GM19240 (cell line): ENCODE data around the gene MED16.

Source experiments
- DNase-seq: peaks from one replicate; pipeline ENCODE4 v3.0.0; 2011; ENCODE audit warnings: low spot score; ENCODE audit not compliant: insufficient read length

MED16 gene, protein sequence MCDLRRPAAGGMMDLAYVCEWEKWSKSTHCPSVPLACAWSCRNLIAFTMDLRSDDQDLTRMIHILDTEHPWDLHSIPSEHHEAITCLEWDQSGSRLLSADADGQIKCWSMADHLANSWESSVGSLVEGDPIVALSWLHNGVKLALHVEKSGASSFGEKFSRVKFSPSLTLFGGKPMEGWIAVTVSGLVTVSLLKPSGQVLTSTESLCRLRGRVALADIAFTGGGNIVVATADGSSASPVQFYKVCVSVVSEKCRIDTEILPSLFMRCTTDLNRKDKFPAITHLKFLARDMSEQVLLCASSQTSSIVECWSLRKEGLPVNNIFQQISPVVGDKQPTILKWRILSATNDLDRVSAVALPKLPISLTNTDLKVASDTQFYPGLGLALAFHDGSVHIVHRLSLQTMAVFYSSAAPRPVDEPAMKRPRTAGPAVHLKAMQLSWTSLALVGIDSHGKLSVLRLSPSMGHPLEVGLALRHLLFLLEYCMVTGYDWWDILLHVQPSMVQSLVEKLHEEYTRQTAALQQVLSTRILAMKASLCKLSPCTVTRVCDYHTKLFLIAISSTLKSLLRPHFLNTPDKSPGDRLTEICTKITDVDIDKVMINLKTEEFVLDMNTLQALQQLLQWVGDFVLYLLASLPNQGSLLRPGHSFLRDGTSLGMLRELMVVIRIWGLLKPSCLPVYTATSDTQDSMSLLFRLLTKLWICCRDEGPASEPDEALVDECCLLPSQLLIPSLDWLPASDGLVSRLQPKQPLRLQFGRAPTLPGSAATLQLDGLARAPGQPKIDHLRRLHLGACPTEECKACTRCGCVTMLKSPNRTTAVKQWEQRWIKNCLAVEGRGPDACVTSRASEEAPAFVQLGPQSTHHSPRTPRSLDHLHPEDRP

DNA sequence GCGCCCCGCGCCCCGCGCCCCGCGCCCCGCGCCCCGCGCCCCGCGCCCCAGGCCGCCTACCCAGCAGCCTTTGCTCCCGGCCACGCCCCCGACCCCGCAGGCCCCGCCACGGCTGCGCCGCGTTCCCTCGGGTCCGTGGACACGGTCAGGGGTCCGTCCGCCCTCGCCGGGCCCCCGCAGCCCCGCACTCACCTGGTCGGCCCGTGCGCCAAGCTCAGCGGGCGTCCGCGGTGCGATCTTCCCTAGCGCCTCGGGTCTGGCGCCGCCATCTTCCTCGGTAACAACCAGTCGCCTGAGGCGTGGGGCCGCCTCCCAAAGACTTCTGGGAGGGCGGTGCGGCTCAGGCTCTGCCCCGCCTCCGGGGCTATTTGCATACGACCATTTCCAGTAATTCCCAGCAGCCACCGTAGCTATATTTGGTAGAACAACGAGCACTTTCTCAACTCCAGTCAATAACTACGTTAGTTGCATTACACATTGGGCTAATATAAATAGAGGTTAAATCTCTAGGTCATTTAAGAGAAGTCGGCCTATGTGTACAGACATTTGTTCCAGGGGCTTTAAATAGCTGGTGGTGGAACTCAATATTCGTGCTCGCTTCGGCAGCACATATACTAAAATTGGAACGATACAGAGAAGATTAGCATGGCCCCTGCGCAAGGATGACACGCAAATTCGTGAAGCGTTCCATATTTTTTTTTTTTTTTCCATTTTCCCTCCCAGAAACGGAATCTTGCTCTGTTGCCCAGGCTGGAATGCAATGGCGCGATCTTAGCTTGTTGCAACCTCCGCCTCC, at the start of gene MED16, which contains the start of gene RNU6-9:
Gene MED16, minus strand, starts transcription at position 294 of the 796 bp plus-strand sequence. CDS start 2,056 bp downstream, outside the sequence.
Gene RNU6-9, plus strand, starts transcription at position 591 of the 796 bp plus-strand sequence.
- DNase-seq, result peak; percentile 100

DNA sequence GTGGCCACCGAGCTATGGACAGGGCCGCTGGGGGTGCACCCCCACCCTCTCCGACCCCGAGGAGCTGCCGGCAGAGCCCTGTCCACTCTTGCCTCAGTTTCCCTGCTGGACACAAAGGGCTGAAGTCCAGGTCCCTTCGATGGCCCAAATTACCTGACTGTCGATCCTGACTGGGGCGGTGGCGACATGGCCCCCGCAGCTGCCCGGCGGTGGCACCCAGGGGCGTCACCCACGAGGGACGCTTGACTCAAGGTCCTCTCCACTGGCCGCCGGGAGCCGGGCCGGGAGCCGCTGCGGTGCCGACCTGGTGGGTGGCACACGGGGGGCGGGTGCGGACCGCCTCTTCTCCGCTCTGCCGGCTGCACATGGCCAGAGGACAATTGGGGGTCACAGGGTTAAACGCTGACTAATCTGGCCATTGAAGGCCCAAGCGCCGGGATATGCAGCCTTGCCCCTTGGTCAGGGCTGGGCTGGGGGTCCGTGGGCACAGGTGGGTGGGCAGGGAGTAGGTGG, 49.2 kb upstream of the MED16 start:
- DNase-seq, result no peak

DNA sequence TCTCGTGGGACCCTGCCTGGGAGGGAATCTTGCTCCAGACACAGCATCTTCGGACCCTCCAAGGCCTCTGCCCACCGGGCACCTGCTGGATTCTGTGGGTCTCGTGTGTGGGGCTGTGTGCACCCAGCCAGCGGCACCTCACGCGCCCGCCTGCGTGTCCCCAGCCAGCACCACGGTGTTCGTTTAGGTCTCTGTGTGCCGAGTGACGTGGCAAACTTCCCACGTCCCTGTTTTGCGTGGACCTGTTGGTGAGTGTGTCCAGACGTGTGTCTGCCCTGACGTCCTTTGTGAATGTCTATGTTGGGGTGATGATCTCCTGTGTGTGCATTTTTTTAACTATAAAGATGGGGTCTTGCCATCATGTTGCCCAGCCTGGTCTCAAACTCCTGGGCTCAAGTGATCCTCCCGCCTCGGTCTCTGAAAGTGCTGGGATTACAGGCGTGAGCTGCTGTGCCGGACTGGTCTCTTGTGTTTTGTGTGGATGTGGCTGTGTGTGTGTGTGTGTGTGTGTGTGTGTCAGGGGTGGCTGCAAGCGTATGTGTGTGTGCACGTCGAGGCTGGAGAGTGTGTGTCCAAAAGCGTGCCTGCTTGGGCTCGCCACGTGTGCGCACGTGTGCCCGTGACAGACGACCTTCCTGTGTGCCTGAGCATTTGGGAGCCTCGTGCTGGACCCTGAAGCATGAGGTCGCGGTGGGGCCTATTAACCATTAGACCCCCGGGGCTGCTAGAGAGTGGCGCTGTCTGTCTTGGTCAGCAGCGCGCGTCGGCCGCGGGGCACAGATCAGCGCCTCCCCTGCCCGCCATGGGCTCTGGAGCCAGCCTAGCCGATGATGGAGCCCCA, 48.5 kb upstream of the MED16 start:
- DNase-seq, result no peak

GRCh38 chr19:940591-941291, 47.8 kb upstream of the MED16 start:
- DNase-seq, result no peak

- no peak for DNase-seq
Measured at GRCh38 chr19:939922-940321, 46.9 kb upstream of the MED16 start.

DNA sequence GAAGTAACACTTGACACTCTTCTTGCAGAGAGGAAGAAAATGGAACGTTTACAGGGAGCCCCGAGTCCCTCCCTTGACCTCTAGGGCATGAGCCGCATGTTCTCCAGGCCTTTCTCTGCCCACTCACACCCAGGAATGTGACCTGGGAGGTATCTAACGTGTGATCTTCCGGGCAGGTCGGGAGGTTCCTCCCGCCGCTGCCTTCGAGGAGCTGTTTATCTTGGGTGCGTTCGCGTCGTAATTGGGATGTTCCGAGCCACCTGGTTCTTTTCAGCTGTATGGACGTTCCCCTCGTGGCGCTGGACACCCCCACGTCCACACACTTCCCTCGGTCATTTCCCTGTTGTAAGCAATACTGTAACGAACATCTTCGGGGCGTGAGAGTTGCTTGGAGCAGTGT, 46.5 kb upstream of the MED16 start:
- no peak for DNase-seq

DNA sequence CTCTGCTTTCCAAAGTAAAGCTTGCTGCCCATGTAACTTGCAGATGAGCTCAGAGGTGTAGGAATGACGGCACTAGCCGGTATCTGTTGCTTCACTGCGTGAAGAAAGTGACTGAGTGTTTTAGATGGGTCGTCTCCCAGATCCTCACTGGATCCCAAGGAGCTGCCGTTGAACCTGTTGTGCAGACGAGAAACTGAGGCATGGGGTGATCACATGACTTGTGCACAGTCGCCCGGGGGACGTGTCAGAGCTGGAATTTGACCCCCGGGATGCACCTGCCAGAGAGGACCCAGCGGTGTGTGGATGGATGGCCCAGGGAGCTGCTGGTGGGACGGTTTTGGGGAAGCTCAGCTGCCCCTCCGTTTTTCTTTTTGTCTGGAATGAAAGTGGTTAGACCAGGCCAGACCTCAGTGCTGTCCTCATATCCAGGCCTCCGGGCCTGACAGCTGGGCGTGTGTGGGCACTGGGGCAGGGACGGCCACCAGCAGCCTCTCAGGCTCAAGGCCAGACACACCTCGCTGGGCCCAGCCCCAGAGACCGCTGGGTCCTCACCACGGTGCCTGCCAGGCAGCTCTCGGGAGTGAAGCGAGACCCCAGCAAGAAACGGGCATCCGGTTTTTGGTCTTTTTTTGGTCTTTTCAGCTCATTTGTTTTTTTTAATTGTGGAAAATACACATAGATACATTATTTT, 45.4 kb upstream of the MED16 start:
- DNase-seq, result no peak

GRCh38 chr19:937259-937694, 44.3 kb upstream of the MED16 start:
- DNase-seq, result no peak

DNA sequence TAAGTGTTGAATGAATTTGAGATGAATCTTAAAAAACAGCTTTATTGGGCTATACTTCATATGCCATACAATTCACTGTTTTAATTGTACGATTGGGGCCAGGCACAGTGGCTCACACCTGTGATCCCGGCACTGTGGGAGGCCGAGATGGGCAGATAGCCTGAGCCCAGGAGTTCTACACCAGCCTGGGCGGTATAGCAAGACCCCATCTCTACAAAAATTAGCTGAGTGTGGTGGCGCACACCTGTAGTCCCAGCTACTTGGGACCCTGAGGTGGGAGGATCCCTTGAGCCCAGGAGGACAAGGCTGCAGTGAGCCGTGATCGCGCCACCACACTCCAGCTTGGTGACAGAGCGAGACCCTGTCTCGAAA, 43.2 kb upstream of the MED16 start:
- no peak for DNase-seq

DNA sequence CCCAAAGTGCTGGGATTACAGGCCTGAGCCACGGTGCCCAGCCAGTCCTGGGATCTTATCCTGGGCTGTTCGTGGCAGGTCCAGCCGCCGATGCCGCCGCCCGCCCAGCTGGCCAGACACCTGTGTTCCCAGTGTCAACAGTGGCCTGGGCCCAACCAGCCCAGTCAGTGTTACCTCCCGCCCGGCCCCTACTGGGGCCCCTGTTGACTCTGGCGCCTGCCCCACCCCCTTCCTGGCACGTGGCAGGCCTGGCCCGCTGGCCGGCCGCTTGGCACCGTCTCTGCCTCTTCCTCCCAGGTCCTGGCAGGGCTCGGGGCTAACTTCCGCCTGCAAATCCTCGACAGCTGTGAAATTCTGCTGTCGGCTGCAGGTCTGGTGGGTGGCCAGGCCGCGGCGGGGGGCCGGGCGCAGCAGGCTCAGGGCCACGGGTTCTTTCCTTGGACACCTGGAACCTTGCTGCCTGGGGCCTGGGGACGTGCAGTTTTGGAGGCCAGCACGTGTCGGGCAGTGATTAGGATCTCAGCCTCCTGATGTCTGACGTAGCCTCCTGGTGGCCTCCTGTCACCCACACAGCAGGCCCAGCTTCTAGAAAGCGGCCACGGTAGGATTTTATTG, 42.0 kb upstream of the MED16 start:
- no peak for DNase-seq

DNA sequence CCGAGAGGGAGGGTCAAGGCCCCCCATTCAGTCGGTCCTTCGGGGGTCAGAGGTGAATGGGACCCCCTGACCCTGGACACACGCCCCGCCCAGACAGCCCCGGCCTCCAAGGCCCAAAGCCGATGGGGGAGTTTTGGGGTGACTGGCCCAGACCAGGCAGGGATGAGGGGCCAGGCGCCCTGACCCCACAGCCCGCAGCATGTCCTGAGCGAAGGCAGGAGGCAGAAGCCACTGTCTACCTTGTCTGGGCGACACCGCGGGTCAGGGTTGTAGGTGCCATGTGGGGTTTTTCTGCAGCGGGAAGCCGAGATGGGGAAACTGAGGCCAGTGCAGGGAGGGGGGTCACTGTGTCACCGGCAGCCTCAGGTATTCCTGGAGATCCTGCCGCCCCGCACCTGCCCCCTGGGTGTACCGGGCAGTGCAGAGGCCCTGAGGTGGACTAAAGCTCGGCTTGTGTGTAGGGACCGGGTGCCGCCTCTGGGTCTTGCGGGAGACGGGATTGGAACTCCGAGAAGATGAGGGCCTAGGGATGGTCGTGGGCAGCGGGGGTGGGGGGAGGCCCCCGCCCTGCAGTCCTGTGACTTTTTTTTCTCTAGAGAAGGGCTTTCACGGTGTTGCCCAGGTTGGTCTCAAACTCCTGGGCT, 41.3 kb upstream of the MED16 start:
- DNase-seq, result no peak

DNA sequence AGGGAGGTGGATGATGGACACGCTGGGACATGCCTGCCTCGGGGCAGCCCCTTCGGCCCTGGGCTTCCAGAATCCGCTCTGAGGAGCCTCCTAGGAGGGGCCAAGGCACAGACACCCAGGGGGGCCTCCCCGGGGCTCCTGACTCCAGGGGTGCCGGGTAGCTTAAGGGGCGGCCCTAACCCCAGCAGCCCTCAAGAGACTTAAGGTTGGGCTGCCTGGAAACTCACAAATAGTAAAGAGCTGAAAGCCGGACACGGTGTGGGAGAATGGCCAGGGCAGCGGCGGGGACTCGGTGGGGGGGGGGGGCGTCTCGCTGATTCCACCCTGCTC, 40.5 kb upstream of the MED16 start:
- no peak for DNase-seq

- DNase-seq, result peak; percentile 52
Measured at GRCh38 chr19:932648-933552, 39.9 kb upstream of the MED16 start.

- DNase-seq, result no peak
Measured at GRCh38 chr19:931860-932647, 39.1 kb upstream of the MED16 start.

DNA sequence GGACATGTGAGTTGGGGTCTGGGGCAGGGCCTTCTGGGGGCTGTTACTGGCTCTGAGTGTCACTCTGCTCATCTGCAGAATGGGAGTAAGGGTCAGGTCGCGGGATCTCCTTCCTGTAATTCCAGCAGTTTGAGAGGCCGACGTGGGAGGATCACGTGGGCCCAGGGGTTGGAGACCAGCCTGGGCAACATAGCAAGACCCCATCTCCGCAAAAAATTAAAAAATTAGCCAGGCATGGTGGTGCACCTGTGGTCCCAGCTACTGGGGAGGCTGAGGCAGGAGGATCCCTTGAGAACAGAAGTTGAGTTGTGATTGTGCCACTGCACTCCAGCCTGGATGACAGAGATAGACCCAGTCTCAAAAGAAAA, 36.9 kb upstream of the MED16 start:
- no peak for DNase-seq

- DNase-seq, result no peak
Measured at GRCh38 chr19:929203-929890, 36.4 kb upstream of the MED16 start.
